K562 (cell line): ENCODE measurements around the gene DSCAM. TPM values are rescaled to one million over a fixed set of nuclear protein-coding genes. Genes with fewer than 3 reads are reported as not detected.

Experiments
- ATAC-seq: fragments of 200-7000 bp; cut with Tn5 transposase; 3 replicates; pipeline ENCODE4 v1.9.1; 2020; ENCODE audit warnings: moderate library complexity
- BruUV-seq: library from RNA; stranded (reverse); fragments of 400-500 nt; replicated peaks from 2 replicates; lab custom pipeline; 2021; lab: Mats Ljungman, UMichigan
- CTCF ChIA-PET: fragments of 300-600 bp; formaldehyde crosslinking; extraction: SDS; loops from one replicate; lab custom pipeline; 2021; ENCODE audit warnings: low intra/inter-chr PET ratio; lab: Yijun Ruan, JAX
- POLR2A ChIA-PET: fragments of 300-600, 350-650 bp; sonication (Branson Sonifier 250); formaldehyde crosslinking; extraction: SDS; loops from one replicate; lab custom pipeline; 2021; ENCODE audit warnings: antibody characterized with exemption, inconsistent platforms; lab: Yijun Ruan, JAX
- DNase-seq, 4 experiments: peaks; one replicate each; pipeline versions ENCODE4 v3.0.0 to v3.0.0-alpha.2; 2011 to 2018; ENCODE audit warnings: low spot score in 3 of 4, mixed read lengths in 3 of 4; ENCODE audit errors: extremely low read depth in 1 of 4
- FAIRE-seq: peaks from 2 replicates; lab custom pipeline; 2011; peaks lifted over from hg19 to GRCh38; lab: Jason Lieb, UNC
- H2AFZ ChIP-seq: 2 replicates; pipeline ENCODE4 v1.6.0; 2011; ENCODE audit warnings: low read depth, low read length, control low read depth, inconsistent platforms
- H3K27ac ChIP-seq: fragments of 200-600 bp; 3 replicates; pipeline ENCODE4 v1.8.0; 2011; ENCODE audit warnings: low read depth, mild to moderate bottlenecking, control low read depth, inconsistent platforms, low read length, moderate library complexity, mixed read lengths; ENCODE audit errors: extremely low read depth
- H3K27me3 ChIP-seq, 2 experiments: fragments of 300-600 bp in 1 of 2; 2 replicates in 1 of 2; 3 replicates in 1 of 2; pipeline versions ENCODE4 v1.6.0 to v1.8.0; 2011; ENCODE audit warnings: inconsistent platforms in 2 of 2, low read length in 2 of 2, mild to moderate bottlenecking in 1 of 2, mixed read lengths in 1 of 2, moderate library complexity in 1 of 2; ENCODE audit not compliant: control insufficient read depth in 2 of 2, insufficient read depth in 2 of 2
- H3K36me3 ChIP-seq: fragments of 300-600 bp; 3 replicates; pipeline ENCODE4 v1.8.0; 2011; ENCODE audit warnings: mild to moderate bottlenecking, low read length, inconsistent platforms; ENCODE audit not compliant: control insufficient read depth, insufficient read depth
- H3K4me1 ChIP-seq, 2 experiments: fragments of 200-600 bp in 1 of 2; replicated peaks in 1 of 2; 2 replicates in 1 of 2; 3 replicates in 1 of 2; pipeline versions ENCODE4 v1.5.1 to v1.8.0; 2011; ENCODE audit warnings: inconsistent platforms in 2 of 2, low read length in 2 of 2, mild to moderate bottlenecking in 1 of 2, mixed read lengths in 1 of 2, moderate library complexity in 1 of 2; ENCODE audit not compliant: control insufficient read depth in 2 of 2, insufficient read depth in 2 of 2
- H3K4me2 ChIP-seq: 2 replicates; pipeline ENCODE4 v1.6.1; 2011; ENCODE audit warnings: low read length, control low read depth, inconsistent platforms, mixed read lengths; ENCODE audit not compliant: insufficient read depth
- H3K4me3 ChIP-seq: fragments of 200-600 bp; sonication (generic), shearing (Covaris generic); 2 replicates; pipeline ENCODE4 v1.5.1; 2016; ENCODE audit warnings: control low read depth, inconsistent platforms
- H3K79me2 ChIP-seq: fragments of 200-600 bp; 3 replicates; pipeline ENCODE4 v1.8.0; 2011; ENCODE audit warnings: low read length, inconsistent platforms; ENCODE audit not compliant: control insufficient read depth, insufficient read depth
- H3K9ac ChIP-seq, 2 experiments: 2 replicates each; pipeline versions ENCODE4 v1.6.0 to v1.6.1; 2011; ENCODE audit warnings: low read depth in 2 of 2, low read length in 2 of 2, control low read depth in 1 of 2, inconsistent platforms in 1 of 2, mild to moderate bottlenecking in 1 of 2, mixed read lengths in 1 of 2; ENCODE audit not compliant: insufficient read depth in 1 of 2
- H3K9me1 ChIP-seq: one replicate; pipeline ENCODE4 v1.6.0; 2011; ENCODE audit warnings: inconsistent platforms, mild to moderate bottlenecking, low read length, moderate library complexity; ENCODE audit not compliant: control insufficient read depth, insufficient read depth
- H3K9me3 ChIP-seq: replicated peaks from 2 replicates; pipeline ENCODE4 v1.5.1; 2011; ENCODE audit warnings: low read depth, low read length, inconsistent platforms; ENCODE audit not compliant: control insufficient read depth, insufficient read depth
- H4K20me1 ChIP-seq: replicated peaks from 2 replicates; pipeline ENCODE4 v1.6.1; 2011; ENCODE audit warnings: low read length, inconsistent platforms, mixed read lengths; ENCODE audit not compliant: control insufficient read depth, insufficient read depth
- CHD1 ChIP-seq: fragments of 200-600 bp; sonication (generic); IDR thresholded peaks from one replicate; pipeline ENCODE4 v1.6.1; 2012; ENCODE audit warnings: mild to moderate bottlenecking, moderate library complexity, low read length, inconsistent platforms
- CREB3L1 ChIP-seq: fragments of 450-650 bp; IDR thresholded peaks from 2 replicates; pipeline ENCODE4 v1.6.1; 2014; ENCODE audit warnings: low read depth, mild to moderate bottlenecking, moderate library complexity, borderline replicate concordance
- ERF ChIP-seq: fragments of 450-650 bp; formaldehyde crosslinking; IDR thresholded peaks from 2 replicates; pipeline ENCODE4 v1.4.0; 2020; ENCODE audit warnings: mild to moderate bottlenecking, mixed read lengths
- FOXP1 ChIP-seq: sonication (generic); formaldehyde crosslinking; IDR thresholded peaks from 2 replicates; pipeline ENCODE4 v1.8.0; 2022; ENCODE audit warnings: mild to moderate bottlenecking, missing genetic modification reagents
- GATAD2B ChIP-seq: fragments of 450-650 bp; IDR thresholded peaks from 2 replicates; pipeline ENCODE4 v1.6.1; 2017; ENCODE audit warnings: mild to moderate bottlenecking, borderline replicate concordance
- LCOR ChIP-seq: sonication (generic); formaldehyde crosslinking; IDR thresholded peaks from 2 replicates; pipeline ENCODE4 v1.8.0; 2022; ENCODE audit warnings: mild to moderate bottlenecking, missing genetic modification reagents
- MCM7 ChIP-seq, 2 experiments: fragments of 450-650 bp; IDR thresholded peaks; 2 replicates each; pipeline ENCODE4 v1.6.1; 2016 to 2018
- MECOM ChIP-seq: fragments of 250-450 bp; sonication (Bioruptor Pico); IDR thresholded peaks from 2 replicates; pipeline ENCODE4 v1.8.0; 2022; ENCODE audit warnings: inconsistent platforms
- MED1 ChIP-seq: sonication (generic); formaldehyde crosslinking; IDR thresholded peaks from 2 replicates; pipeline ENCODE4 v1.8.1; 2023; ENCODE audit warnings: missing genetic modification reagents, borderline replicate concordance
- MIER1 ChIP-seq: fragments of 450-650 bp; IDR thresholded peaks from 2 replicates; pipeline ENCODE4 v1.6.1; 2016; ENCODE audit warnings: antibody characterized with exemption, mild to moderate bottlenecking, low read depth
- NR1H2 ChIP-seq: sonication (generic); formaldehyde crosslinking; IDR thresholded peaks from 2 replicates; pipeline ENCODE4 v1.4.0; 2020; ENCODE audit warnings: mild to moderate bottlenecking, missing genetic modification reagents
- POLR2AphosphoS2 ChIP-seq: IDR thresholded peaks from 2 replicates; pipeline ENCODE4 v1.6.1; 2012; ENCODE audit warnings: low read length, improper control_type of control experiment
- TAF7 ChIP-seq: fragments of 450-650 bp; IDR thresholded peaks from 2 replicates; pipeline ENCODE4 v1.6.1; 2016; ENCODE audit warnings: missing genetic modification characterization, missing compliant biosample characterization
- ZNF165 ChIP-seq: fragments of 250-450 bp; sonication (Bioruptor Pico); IDR thresholded peaks from 2 replicates; pipeline ENCODE4 v1.4.0; 2020; ENCODE audit warnings: borderline replicate concordance
- ZNF174 ChIP-seq: fragments of 250-450 bp; sonication (Bioruptor Pico); IDR thresholded peaks from 2 replicates; pipeline ENCODE4 v1.4.0; 2020; ENCODE audit warnings: mild to moderate bottlenecking
- WGBS: fragments of 100-300 bp; shearing (Covaris generic); methylation state at CpG from one replicate; pipeline ENCODE4 v1.1.6; 2016; ENCODE audit warnings: low coverage, mixed read lengths; ENCODE audit not compliant: insufficient coverage; ENCODE audit errors: missing lambda C conversion rate; 5-methylcytosine and 5-hydroxymethylcytosine counted together
- in situ Hi-C: fragments of 300-500 bp; cut with MboI; formaldehyde crosslinking; loops from 4 replicates; pipeline ENCODE4 v1.15.0; 2018; ENCODE audit warnings: inconsistent platforms, mixed read lengths
- intact Hi-C: fragments of 100-400 bp; cut with micrococcal nuclease; formaldehyde crosslinking; loops from 2 replicates; pipeline ENCODE4 v1.14.2; 2022
- polyA plus RNA-seq, 8 experiments: library from polyadenylated mRNA; depleted of rRNA in 4 of 8; stranded (reverse) in 5 of 8; unstranded in 3 of 8; fragments of >200 nt; fragmentation: Nextera tagmentation in 2 of 8; fragmentation: Illumina TruSeq in 1 of 8; extraction: Ambion mirVana in 2 of 8; extraction: Trizol in 1 of 8; gene quantifications; 2 replicates each; pipeline versions ENCODE4 v1.2.1 to v1.2.3, GENCODE V29; 2011 to 2014; ENCODE audit warnings: inconsistent platforms in 1 of 8, missing spikeins in 1 of 8
- total RNA-seq, 7 experiments: library from RNA; depleted of rRNA in 6 of 7; stranded (reverse); fragments of >200 nt in 6 of 7; fragmentation: Illumina TruSeq in 2 of 7; extraction: Trizol in 2 of 7; gene quantifications; 2 replicates each; pipeline versions ENCODE4 v1.2.1 to v1.2.3, GENCODE V29; 2011 to 2021; ENCODE audit warnings: low replicate concordance in 1 of 7
- TF ChIP-seq, protein P1 (sequence below): fragments of 250-450 bp; sonication (Bioruptor Pico); IDR thresholded peaks from 2 replicates; pipeline ENCODE4 v1.5.0; 2022; ENCODE audit warnings: mild to moderate bottlenecking

DSCAM gene
- total and polyA plus RNA-seq, 9 of the 15 experiments (the other 6 are each of a cell fraction or from before 2014, with no cell fraction given) = not detected

GRCh38 chr21:40881767-40882166, 34.8 kb upstream of the DSCAM start:
- H3K4me2 ChIP-seq = no peak overlapping the region
- ATAC-seq (no peak), DNase-seq (no peak), FAIRE-seq (no peak)
- H3K27me3 ChIP-seq = no peaks in the 10 kb centered on the region
- H3K9ac ChIP-seq = no peak overlapping the region
- no peaks in the 10 kb centered on the region for H4K20me1 ChIP-seq
- H3K9me3 ChIP-seq = no peaks in the 10 kb centered on the region; the same call in 1 of the 2 replicates
- H3K4me3 ChIP-seq = no peak overlapping the region
- H3K4me1 ChIP-seq = no peaks in the 10 kb centered on the region
- in situ Hi-C loops (no loop called here), intact Hi-C loops (no loop called here)
- H3K36me3 ChIP-seq = no peaks in the 10 kb centered on the region
- POLR2A ChIA-PET = no interaction called here
- no peaks in the 10 kb centered on the region for H3K9me1 ChIP-seq
- H2AFZ ChIP-seq = no peak overlapping the region
- CTCF ChIA-PET = no interaction called here
- no peaks in the 10 kb centered on the region for H3K79me2 ChIP-seq
- WGBS = 0% methylated on average over 2 of the region's 2 CpGs
- no peak overlapping the region for H3K27ac ChIP-seq
- BruUV-seq = no TSS peak
- no peak for TF ChIP-seq MCM7 (IDR thresholded peaks at IDR 0.05)
- TF ChIP-seq POLR2AphosphoS2 = no peak
- TF ChIP-seq LCOR (CRISPR knock-in tag) = no peak
- no peak for TF ChIP-seq ZNF174 (CRISPR knock-in tag)
- TF ChIP-seq GATAD2B = no peak
- TF ChIP-seq NR1H2 (CRISPR knock-in tag) = no peak
- no peak for TF ChIP-seq MED1 (CRISPR knock-in tag)
- no peak for TF ChIP-seq FOXP1 (CRISPR knock-in tag)
- no peak for TF ChIP-seq CHD1
- TF ChIP-seq TAF7 (tag) = no peak
- TF ChIP-seq ERF (CRISPR knock-in tag) = no peak
- TF ChIP-seq MECOM = no peak
- TF ChIP-seq MIER1 = no peak
- TF ChIP-seq ZNF165 (CRISPR knock-in tag) = no peak
- TF ChIP-seq, protein P1, sequence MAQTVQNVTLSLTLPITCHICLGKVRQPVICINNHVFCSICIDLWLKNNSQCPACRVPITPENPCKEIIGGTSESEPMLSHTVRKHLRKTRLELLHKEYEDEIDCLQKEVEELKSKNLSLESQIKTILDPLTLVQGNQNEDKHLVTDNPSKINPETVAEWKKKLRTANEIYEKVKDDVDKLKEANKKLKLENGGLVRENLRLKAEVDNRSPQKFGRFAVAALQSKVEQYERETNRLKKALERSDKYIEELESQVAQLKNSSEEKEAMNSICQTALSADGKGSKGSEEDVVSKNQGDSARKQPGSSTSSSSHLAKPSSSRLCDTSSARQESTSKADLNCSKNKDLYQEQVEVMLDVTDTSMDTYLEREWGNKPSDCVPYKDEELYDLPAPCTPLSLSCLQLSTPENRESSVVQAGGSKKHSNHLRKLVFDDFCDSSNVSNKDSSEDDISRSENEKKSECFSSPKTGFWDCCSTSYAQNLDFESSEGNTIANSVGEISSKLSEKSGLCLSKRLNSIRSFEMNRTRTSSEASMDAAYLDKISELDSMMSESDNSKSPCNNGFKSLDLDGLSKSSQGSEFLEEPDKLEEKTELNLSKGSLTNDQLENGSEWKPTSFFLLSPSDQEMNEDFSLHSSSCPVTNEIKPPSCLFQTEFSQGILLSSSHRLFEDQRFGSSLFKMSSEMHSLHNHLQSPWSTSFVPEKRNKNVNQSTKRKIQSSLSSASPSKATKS (CRISPR knock-in tag) = no peak
- no peak for TF ChIP-seq CREB3L1
